Epithelial cell of esophagus (primary cell): ENCODE measurements around the gene SLC2A1.

Experiments used
- DNase-seq: peaks from one replicate; pipeline ENCODE4 v3.0.0; 2010; ENCODE audit warnings: low read depth
- H3K4me3 ChIP-seq: 2 replicates; pipeline ENCODE4 v1.5.1; 2011; ENCODE audit warnings: mild to moderate bottlenecking, low read length, control low read depth
- CTCF ChIP-seq: IDR thresholded peaks from 2 replicates; pipeline ENCODE4 v1.5.1; 2011; ENCODE audit warnings: low read depth, mild to moderate bottlenecking, low read length, control low read depth, inconsistent platforms; ENCODE audit not compliant: insufficient read depth; ENCODE audit errors: missing control alignments

The SLC2A1 gene

GRCh38 chr1:43001434-43001833 lies 42.8 kb upstream of the SLC2A1 start:
- no peak for TF ChIP-seq CTCF
- DNase-seq: no peak
- H3K4me3 ChIP-seq: no peak overlapping the region

DNA sequence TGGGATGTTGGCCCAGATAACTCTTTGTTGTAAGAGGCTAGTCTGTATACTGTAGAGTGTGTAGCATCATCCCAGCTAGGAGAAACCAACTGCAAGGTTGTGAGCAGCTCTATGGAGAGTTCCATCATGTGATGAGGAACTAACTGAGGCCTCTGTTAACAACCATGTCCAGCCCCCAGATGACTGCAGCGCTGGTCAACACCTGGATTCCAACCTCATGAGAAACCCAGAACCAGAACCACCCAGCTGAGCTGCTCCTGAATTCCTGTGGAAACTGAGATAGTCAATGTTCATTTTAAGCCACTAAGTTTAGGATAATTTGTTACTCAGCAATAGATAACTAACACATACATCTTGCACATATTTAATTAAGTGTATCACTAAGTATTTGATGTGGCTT lies 41.6 kb upstream of the SLC2A1 start:
- TF ChIP-seq CTCF: no peak
- H3K4me3 ChIP-seq: no peak overlapping the region
- no peak for DNase-seq

DNA sequence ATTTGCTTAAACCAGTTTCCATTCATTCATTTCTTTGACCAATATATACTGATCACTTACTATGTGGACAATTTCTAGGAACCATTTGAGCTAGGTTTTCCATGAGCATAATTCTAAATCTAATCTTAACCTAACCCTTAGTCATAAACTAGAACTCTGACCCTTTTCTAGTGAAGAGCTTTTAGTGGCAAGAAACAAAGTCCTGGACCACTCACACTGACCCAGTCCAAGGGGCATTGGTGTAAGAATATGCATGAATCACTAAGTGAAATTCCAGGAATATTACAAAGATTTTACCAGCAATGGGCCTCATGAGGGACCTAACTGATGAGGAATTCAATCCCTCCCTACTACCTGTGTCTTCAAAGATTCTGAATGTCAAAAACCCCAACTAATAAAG lies 40.6 kb upstream of the SLC2A1 start:
- H3K4me3 ChIP-seq: no peak overlapping the region
- no peak for TF ChIP-seq CTCF
- no peak for DNase-seq

DNA sequence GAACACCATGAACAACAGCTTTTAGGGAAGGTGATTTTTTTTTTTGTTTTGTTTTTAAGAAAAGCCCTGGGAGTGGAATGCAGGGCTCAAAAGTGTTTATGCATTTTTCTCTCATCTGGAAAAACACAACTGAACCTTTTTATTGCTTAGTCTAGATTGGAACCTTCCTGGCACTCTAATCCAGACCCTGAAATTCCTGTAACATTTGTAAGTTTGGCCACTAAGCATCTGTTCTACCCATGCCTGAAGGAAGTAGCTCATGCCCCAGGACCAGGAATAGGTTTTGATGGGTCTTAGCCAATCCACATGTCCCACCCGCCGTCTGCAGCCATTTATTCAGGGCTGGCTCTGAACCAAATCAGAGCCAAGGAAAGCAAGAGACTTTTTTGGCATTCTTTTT lies 39.7 kb upstream of the SLC2A1 start:
- H3K4me3 ChIP-seq: no peak overlapping the region
- DNase-seq: no peak
- no peak for TF ChIP-seq CTCF

DNA sequence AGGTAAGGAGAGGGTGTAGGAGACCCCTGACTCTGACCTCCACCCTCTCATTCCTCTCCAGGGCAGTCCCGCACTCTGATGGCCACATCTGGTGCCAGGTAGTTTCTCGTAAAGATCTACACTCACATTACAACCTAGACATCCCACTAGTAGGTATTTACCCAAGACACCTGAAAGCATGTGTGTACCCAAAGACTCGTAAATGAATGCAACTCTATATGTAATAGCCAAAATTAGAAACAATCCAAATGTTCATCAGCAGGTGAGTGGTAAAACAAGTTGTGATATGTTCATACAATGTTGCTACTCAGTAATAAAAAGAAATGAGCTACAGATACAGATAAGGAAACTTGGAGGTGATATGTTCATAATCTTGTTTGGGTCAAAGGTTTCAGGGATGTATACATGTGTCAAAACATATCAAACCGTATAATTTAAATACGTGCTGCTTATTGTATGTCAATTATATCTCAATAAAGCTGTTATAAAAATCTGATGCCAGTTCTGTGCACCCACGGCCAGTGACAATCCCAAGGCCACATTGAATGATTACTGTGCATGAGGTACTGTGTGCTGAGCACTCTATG lies 37.8 kb upstream of the SLC2A1 start:
- TF ChIP-seq CTCF: no peak
- H3K4me3 ChIP-seq: no peak overlapping the region
- DNase-seq: no peak

DNA sequence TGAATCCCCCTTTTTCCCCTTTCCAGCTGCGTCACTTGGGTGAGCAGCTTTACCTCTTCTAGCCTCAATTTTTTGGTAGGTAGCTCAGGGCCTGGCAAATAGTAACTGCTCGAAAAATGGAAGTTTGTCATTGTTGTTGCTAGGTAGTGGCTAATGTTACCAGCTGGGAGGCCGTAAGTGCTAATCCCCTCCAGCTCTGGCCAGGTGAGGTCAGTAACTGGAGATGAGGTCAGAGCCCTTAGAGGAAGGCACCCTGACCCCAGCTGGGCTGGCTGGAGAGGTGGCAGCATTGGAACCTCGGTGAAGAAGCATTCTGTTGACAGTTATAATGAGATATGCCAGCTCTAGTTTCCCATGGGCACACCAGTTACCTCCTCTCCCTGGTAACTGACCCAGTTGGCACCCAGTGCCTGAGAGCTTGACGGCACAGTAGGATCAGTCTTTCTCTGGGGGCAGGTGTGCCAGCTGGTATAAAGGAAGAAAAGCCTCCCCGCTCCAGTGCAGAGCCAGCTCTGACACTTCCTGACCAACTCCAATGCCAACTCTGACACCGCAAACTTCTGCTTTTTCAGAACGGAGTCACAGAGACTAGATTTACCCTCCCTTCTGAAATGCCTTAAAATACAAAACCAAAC lies 35.0 kb upstream of the SLC2A1 start:
- no peak for DNase-seq
- TF ChIP-seq CTCF: no peak
- no peak overlapping the region for H3K4me3 ChIP-seq

DNA sequence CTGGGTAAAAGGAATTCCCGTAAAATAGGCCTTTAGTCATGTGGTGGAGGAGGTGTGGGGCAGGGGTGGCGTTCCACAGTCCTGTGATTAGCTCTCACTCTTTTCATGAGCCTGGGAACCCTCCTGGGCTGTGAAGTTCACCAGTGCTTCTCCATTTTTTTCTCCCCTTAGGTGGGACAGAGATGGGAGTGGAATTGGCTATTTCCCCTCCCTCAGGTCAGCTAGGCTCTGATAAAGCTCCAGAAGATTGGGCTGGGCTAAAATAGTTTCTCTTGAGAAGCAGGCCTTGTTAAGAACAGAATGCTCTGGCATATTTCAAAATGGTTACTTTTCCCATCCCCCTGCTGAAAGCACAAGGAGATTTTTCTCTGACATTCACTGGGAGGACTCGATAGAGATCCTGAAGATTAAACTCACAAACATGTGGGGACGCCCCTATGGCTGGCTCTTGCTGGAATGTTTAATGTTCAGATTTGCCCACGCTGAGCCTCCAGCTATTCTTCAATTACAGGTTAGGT lies 33.4 kb upstream of the SLC2A1 start:
- TF ChIP-seq CTCF: no peak
- no peak for DNase-seq
- no peak overlapping the region for H3K4me3 ChIP-seq
